Type B pancreatic cell (in vitro differentiated cells): ENCODE data around the gene LCE1E. TPM values are rescaled to one million over a fixed set of nuclear protein-coding genes. Genes with fewer than 3 reads are reported as not detected.

Experiments
- DNase-seq: peaks from one replicate; pipeline ENCODE4 v3.0.0; 2021; ENCODE audit warnings: mixed read lengths; ENCODE audit not compliant: unreplicated experiment; ENCODE audit errors: extremely low spot score
- H3K27ac Mint-ChIP-seq: 2 replicates; pipeline ENCODE4 v1.8.0; 2021; ENCODE audit warnings: mild to moderate bottlenecking, mixed read lengths
- H3K27me3 Mint-ChIP-seq: 2 replicates; pipeline ENCODE4 v1.8.0; 2021; ENCODE audit warnings: mixed read lengths
- H3K36me3 Mint-ChIP-seq: 2 replicates; pipeline ENCODE4 v1.8.0; 2021; ENCODE audit warnings: mixed read lengths
- H3K4me1 Mint-ChIP-seq: one replicate; pipeline ENCODE4 v1.8.0; 2021; ENCODE audit warnings: mixed read lengths; ENCODE audit not compliant: unreplicated experiment
- H3K4me3 Mint-ChIP-seq: 2 replicates; pipeline ENCODE4 v1.8.0; 2021; ENCODE audit warnings: mild to moderate bottlenecking, mixed read lengths
- H3K9me3 Mint-ChIP-seq: 2 replicates; pipeline ENCODE4 v1.8.0; 2021; ENCODE audit warnings: mixed read lengths
- CTCF ChIP-seq: fragments of 200-600 bp; sonication (generic); conservative IDR thresholded peaks from 2 replicates; pipeline ENCODE4 v1.5.0; 2021; ENCODE audit warnings: antibody characterized with exemption, mild to moderate bottlenecking
- total RNA-seq: library from RNA; stranded (reverse); gene quantifications from 2 replicates; pipeline ENCODE4 v1.2.1, GENCODE V29; 2021; ENCODE audit warnings: low replicate concordance

LCE1E gene
- total RNA-seq, 1 donor from 2014 or later, result not detected

DNA sequence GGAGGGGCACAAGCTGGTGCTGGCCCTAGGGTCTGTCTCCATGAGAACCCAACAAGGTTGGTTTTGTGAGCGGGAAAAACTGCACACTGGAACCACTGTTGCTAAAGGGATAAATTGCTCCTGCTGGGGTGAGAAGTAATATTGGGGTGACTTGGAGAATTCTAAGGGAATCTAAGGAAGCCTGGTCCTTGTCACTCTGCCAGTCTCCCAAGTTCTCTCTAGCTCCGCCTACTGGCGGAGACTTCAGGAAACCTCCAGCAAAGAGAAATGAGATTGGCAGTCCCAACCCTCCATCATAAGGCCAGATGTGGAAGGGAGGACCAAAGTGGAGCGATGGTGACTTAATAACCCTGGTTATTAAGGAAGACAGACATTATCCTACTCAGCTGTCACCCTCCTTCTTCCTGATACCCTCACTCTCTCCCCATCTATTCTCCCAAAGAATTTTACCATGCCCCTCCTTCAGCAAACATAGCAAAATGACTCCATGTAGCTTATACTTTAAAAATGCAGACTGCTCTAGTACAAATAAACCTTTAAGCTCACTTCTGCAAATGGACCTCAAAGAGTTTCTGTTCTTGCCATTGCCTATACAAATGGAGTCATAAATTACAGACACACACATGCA lies 8.4 kb upstream of the LCE1E start:
- no peak for DNase-seq
- no peak overlapping the region for H3K27ac Mint-ChIP-seq

GRCh38 chr1:152783095-152783494 lies 3.0 kb upstream of the LCE1E start:
- no peak overlapping the region for H3K27ac Mint-ChIP-seq
- no peaks in the 10 kb centered on the region for H3K27me3 Mint-ChIP-seq
- no peak for DNase-seq
- H3K9me3 Mint-ChIP-seq, result no peaks in the 10 kb centered on the region
- TF ChIP-seq CTCF, result no peak
- no peak overlapping the region for H3K4me3 Mint-ChIP-seq
- no peaks in the 10 kb centered on the region for H3K4me1 Mint-ChIP-seq
- no peaks in the 10 kb centered on the region for H3K36me3 Mint-ChIP-seq

More for the DNA sequence above, 8.4 kb upstream of the LCE1E start:
- no peak for TF ChIP-seq CTCF
- Mint-ChIP-seq H3K4me1 (no peaks in the 10 kb centered on the region), H3K36me3 (no peaks in the 10 kb centered on the region), H3K9me3 (peaks cover 4% of the 10 kb centered on the region), H3K27me3 (no peaks in the 10 kb centered on the region), H3K4me3 (no peak overlapping the region)

DNA sequence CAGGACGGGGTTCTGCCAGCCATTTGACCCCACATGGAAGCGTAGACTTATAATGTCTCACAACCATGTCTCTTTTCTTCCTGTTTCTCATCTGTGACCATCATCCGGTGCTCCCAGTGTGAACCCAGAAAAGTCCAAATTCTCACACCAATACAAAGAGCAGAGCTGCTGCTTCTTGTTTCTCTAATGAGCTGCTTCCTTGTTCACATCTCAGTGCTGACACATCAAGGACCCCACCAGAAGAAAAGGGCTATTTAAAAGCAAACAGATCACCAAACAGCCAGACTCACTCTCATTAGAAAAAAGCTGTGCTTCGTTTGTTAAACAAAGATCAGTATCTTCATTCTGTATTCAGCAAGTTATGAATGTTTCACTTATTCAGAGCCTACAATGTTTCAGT lies 9.6 kb downstream of the LCE1E start:
- H3K4me1 Mint-ChIP-seq, result no peaks in the 10 kb centered on the region
- H3K27ac Mint-ChIP-seq, result no peak overlapping the region
- H3K9me3 Mint-ChIP-seq, result no peaks in the 10 kb centered on the region

GRCh38 chr1:152796421-152796820 lies 10.4 kb downstream of the LCE1E start, which contains the start of gene LCE1D:
Gene LCE1D (plus strand): TSS chr1:152796721. CDS start chr1:152797795, 1,074 bp downstream.
- Mint-ChIP-seq H3K36me3 (no peaks in the 10 kb centered on the region), H3K27ac (no peak within 1 kb of the TSS), H3K9me3 (no peaks in the 10 kb centered on the region), H3K4me3 (no peak within 1 kb of the TSS), H3K27me3 (no peaks in the 10 kb centered on the region), H3K4me1 (no peaks in the 10 kb centered on the region)
- no peak for TF ChIP-seq CTCF
- DNase-seq, result no peak

More for the DNA sequence above, 9.6 kb downstream of the LCE1E start:
- Mint-ChIP-seq H3K4me3 (no peak overlapping the region), H3K27me3 (no peaks in the 10 kb centered on the region), H3K36me3 (no peaks in the 10 kb centered on the region)
- no peak for DNase-seq
- TF ChIP-seq CTCF, result no peak

DNA sequence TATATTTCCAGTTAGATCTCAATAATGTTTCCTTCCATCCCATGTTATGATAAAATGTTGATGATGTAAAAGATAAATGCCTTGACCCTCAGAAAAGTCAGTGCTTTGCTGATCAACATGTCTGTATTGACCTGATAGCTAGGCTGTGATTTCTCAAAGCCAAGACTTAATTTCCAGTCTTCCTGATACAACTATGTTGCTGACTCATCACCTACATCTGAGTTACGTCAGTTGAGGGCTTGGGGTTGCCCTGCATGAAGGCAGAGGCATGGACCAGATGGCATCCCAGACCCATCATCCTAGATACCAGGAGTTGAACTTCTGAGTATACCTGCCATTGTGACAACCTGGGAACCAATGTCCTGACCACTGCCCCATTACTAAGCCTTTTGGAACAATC lies 15.3 kb downstream of the LCE1E start:
- no peaks in the 10 kb centered on the region for H3K4me1 Mint-ChIP-seq
- no peak overlapping the region for H3K4me3 Mint-ChIP-seq
- DNase-seq, result no peak
- no peaks in the 10 kb centered on the region for H3K36me3 Mint-ChIP-seq
- TF ChIP-seq CTCF, result no peak
- no peaks in the 10 kb centered on the region for H3K27me3 Mint-ChIP-seq
- H3K9me3 Mint-ChIP-seq, result no peaks in the 10 kb centered on the region
- H3K27ac Mint-ChIP-seq, result no peak overlapping the region

- no peaks in the 10 kb centered on the region for H3K4me1 Mint-ChIP-seq
- H3K27me3 Mint-ChIP-seq, result no peaks in the 10 kb centered on the region
- no peaks in the 10 kb centered on the region for H3K9me3 Mint-ChIP-seq
- H3K4me3 Mint-ChIP-seq, result no peak within 1 kb of the TSS
- TF ChIP-seq CTCF, result no peak
- no peaks in the 10 kb centered on the region for H3K36me3 Mint-ChIP-seq
- H3K27ac Mint-ChIP-seq, result no peak within 1 kb of the TSS
- DNase-seq, result no peak
These were observed 20.5 kb downstream of the LCE1E start, which contains the start of gene LCE1C for GRCh38 chr1:152806576-152806975. Gene LCE1C (minus strand): TSS chr1:152806651. CDS start chr1:152805478, 1,173 bp downstream.
